Smooth muscle cell (in vitro differentiated cells): ENCODE results near the gene CYP2W1. TPM values are rescaled to one million over a fixed set of nuclear protein-coding genes. Genes with fewer than 3 reads are reported as not detected.

Experiments
- DNase-seq: peaks from one replicate; lab custom pipeline; 2025; ENCODE audit not compliant: unreplicated experiment; lab: John Stamatoyannopoulos, UW
- H2AFZ ChIP-seq: fragments of 200-600 bp; sonication (generic); 2 replicates; pipeline ENCODE4 v1.6.0; 2016; ENCODE audit warnings: antibody characterized with exemption, low read depth, mild to moderate bottlenecking
- H3F3A ChIP-seq: fragments of 200-600 bp; sonication (generic); 2 replicates; pipeline ENCODE4 v1.6.0; 2017; ENCODE audit warnings: antibody characterized with exemption, low read depth
- H3K27ac ChIP-seq: fragments of 200-600 bp; sonication (generic); 2 replicates; pipeline ENCODE4 v1.5.1; 2016; ENCODE audit warnings: low read depth, mild to moderate bottlenecking
- H3K27me3 ChIP-seq: fragments of 200-600 bp; sonication (generic); 2 replicates; pipeline ENCODE4 v1.6.1; 2016; ENCODE audit warnings: low read depth, mild to moderate bottlenecking
- H3K36me3 ChIP-seq: fragments of 200-600 bp; sonication (generic); 2 replicates; pipeline ENCODE4 v1.5.1; 2016; ENCODE audit warnings: low read depth
- H3K4me1 ChIP-seq: fragments of 200-600 bp; sonication (generic); 2 replicates; pipeline ENCODE4 v1.5.1; 2016; ENCODE audit warnings: low read depth
- H3K4me2 ChIP-seq: fragments of 200-600 bp; sonication (generic); 2 replicates; pipeline ENCODE4 v1.6.0; 2016; ENCODE audit warnings: mild to moderate bottlenecking
- H3K4me3 ChIP-seq: fragments of 200-600 bp; sonication (generic); 2 replicates; pipeline ENCODE4 v1.5.1; 2016; ENCODE audit warnings: mild to moderate bottlenecking
- H3K79me2 ChIP-seq: fragments of 200-600 bp; sonication (generic); 2 replicates; pipeline ENCODE4 v1.6.0; 2016; ENCODE audit warnings: low read depth, mild to moderate bottlenecking
- H3K9ac ChIP-seq: fragments of 200-600 bp; sonication (generic); 2 replicates; pipeline ENCODE4 v1.6.0; 2016; ENCODE audit warnings: low read depth
- H3K9me3 ChIP-seq: fragments of 200-600 bp; sonication (generic); replicated peaks from 2 replicates; pipeline ENCODE4 v1.5.1; 2016; ENCODE audit warnings: low read depth
- H4K20me1 ChIP-seq: fragments of 200-600 bp; sonication (generic); 2 replicates; pipeline ENCODE4 v1.6.0; 2016; ENCODE audit warnings: low read depth
- WGBS: methylation state at CpG from one replicate; pipeline ENCODE4 v1.1.7; 2016; ENCODE audit warnings: low lambda C conversion rate; 5-methylcytosine and 5-hydroxymethylcytosine counted together
- polyA plus RNA-seq: library from polyadenylated mRNA; unstranded; fragments of >200 nt; fragmentation: Nextera tagmentation; extraction: Ambion mirVana; gene quantifications from 2 replicates; pipeline ENCODE4 v1.2.1, GENCODE V29; 2016
- total RNA-seq: library from RNA; depleted of rRNA; stranded (reverse); fragments of >200 nt; gene quantifications from 2 replicates; pipeline ENCODE4 v1.2.3, GENCODE V29; 2014
- TF ChIP-seq, protein P1 (sequence below): fragments of 200-600 bp; sonication (generic); IDR thresholded peaks from 2 replicates; pipeline ENCODE4 v1.5.1; 2017; ENCODE audit warnings: borderline replicate concordance, mild to moderate bottlenecking, antibody characterized with exemption; ENCODE audit not compliant: insufficient read depth, poor library complexity, severe bottlenecking

The CYP2W1 gene
- total and polyA plus RNA-seq, 2 experiments from 2014 or later: not detected

- H3K9me3 ChIP-seq: no peaks in the 10 kb centered on the region
- no peak overlapping the region for H3K4me3 ChIP-seq
- peak overlapping the region; percentile 98 for H3K4me2 ChIP-seq
- H3K36me3 ChIP-seq: no peaks in the 10 kb centered on the region
- no peak overlapping the region for H2AFZ ChIP-seq
- H3K27me3 ChIP-seq: no peaks in the 10 kb centered on the region
- WGBS: 93% methylated on average over 33 of the region's 33 CpGs
- peaks cover 24% of the 10 kb centered on the region for H3K79me2 ChIP-seq
- TF ChIP-seq, protein P1, sequence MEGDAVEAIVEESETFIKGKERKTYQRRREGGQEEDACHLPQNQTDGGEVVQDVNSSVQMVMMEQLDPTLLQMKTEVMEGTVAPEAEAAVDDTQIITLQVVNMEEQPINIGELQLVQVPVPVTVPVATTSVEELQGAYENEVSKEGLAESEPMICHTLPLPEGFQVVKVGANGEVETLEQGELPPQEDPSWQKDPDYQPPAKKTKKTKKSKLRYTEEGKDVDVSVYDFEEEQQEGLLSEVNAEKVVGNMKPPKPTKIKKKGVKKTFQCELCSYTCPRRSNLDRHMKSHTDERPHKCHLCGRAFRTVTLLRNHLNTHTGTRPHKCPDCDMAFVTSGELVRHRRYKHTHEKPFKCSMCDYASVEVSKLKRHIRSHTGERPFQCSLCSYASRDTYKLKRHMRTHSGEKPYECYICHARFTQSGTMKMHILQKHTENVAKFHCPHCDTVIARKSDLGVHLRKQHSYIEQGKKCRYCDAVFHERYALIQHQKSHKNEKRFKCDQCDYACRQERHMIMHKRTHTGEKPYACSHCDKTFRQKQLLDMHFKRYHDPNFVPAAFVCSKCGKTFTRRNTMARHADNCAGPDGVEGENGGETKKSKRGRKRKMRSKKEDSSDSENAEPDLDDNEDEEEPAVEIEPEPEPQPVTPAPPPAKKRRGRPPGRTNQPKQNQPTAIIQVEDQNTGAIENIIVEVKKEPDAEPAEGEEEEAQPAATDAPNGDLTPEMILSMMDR: no peak
- peak overlapping the region; percentile 83 for H3K27ac ChIP-seq
- no peak for DNase-seq
- peaks cover 10% of the 10 kb centered on the region for H3F3A ChIP-seq
- peaks cover 30% of the 10 kb centered on the region for H4K20me1 ChIP-seq
- H3K4me1 ChIP-seq: peaks cover 19% of the 10 kb centered on the region
- H3K9ac ChIP-seq: peak overlapping the region; percentile 66
Measured at GRCh38 chr7:1029637-1030443, 46.9 kb downstream of the CYP2W1 start.

DNA sequence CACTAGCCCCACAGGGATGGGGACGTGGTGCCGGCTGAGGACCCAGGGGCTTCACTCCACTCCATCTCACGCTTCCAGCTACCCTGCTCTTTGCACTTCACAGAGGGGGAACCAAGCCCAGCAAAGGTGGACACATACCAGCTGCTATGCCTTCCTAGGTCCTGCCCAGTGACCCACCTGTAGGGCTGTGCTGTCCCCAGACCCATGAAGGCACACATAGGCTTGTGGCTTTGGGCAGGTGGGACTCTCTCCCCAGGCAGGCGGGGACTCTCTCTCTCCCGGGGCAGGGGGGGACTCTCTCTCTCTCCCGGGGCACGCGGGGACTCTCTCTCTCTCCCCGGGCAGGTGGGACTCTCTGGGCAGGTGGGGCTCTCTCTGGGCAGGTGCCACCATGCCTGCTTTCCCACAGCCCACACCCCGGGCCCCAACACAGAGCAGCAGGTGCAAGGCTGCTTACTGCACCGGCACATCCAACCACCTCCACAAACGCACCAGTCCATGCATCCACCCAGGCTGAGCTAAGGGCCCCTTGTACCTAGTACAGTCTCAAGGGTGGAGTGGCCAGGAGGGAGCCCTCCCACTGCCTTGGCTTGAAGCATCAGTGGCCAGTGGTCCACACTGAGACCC lies 47.6 kb downstream of the CYP2W1 start:
- Histone ChIP-seq H2AFZ (no peak overlapping the region), H3K9ac (no peak overlapping the region), H3K27ac (no peak overlapping the region), H3K36me3 (no peaks in the 10 kb centered on the region), H3K4me2 (no peak overlapping the region), H3F3A (peaks cover 10% of the 10 kb centered on the region), H3K79me2 (peaks cover 23% of the 10 kb centered on the region), H3K4me3 (no peak overlapping the region), H4K20me1 (peaks cover 23% of the 10 kb centered on the region), H3K4me1 (peaks cover 19% of the 10 kb centered on the region), H3K9me3 (no peaks in the 10 kb centered on the region), H3K27me3 (no peaks in the 10 kb centered on the region)
- WGBS: 89% methylated on average over 12 of the region's 12 CpGs
- TF ChIP-seq, protein P1: no peak
- no peak for DNase-seq

DNA sequence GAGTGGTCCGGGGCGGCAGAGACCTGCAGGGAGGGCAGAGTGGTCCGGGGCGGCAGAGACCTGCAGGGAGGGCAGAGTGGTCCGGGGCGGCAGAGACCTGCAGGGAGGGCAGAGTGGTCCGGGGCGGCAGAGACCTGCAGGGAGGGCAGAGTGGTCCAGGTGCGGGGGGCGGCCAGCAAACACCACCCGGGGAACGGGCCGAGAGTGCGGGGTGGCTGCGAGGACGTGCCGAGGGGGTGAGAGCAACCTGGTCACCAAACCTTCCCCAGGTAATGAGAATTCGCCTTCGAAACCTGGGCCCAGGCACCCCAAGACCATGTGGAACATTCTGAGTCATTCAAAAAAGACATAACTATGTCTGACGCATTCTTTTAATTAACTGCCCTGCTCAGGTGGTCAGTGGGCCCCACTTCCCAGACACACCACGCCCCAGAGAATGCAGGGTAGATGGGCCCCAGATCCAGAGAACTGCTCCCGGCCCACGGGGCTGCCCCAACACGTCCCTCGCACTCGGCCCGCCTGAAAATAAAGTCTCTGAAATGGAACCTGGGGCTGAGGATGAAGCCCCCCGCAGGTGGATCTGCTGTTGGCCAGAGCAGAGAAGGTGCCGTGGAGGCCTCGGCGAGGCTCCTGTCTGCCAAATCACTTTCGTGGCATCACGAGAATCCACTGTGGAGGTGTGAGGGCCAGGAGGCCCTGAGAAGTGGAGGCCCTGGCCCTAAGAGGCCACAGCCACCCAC lies 48.9 kb downstream of the CYP2W1 start:
- Histone ChIP-seq H2AFZ (no peak overlapping the region), H3K4me1 (peaks cover 16% of the 10 kb centered on the region), H3K27me3 (no peaks in the 10 kb centered on the region), H3K9ac (no peak overlapping the region), H4K20me1 (peaks cover 9% of the 10 kb centered on the region), H3K9me3 (no peaks in the 10 kb centered on the region), H3K4me2 (no peak overlapping the region), H3K79me2 (peaks cover 11% of the 10 kb centered on the region), H3K36me3 (no peaks in the 10 kb centered on the region), H3F3A (peaks cover 10% of the 10 kb centered on the region), H3K4me3 (no peak overlapping the region), H3K27ac (no peak overlapping the region)
- no peak for DNase-seq
- WGBS: 98% methylated on average over 27 of the region's 33 CpGs
- TF ChIP-seq, protein P1: no peak
